Measurements from ENCODE around the gene TMEM161A. TPM values are rescaled to one million over a fixed set of nuclear protein-coding genes. Genes with fewer than 3 reads are reported as not detected.
"Not testable (repeated sequence)": the region's sequence is repeated elsewhere in the genome, so short reads cannot be mapped to it uniquely, and the experiment has no call there.

The TMEM161A gene
- total and polyA plus RNA-seq, 8 donors, result 6.4 to 59.5 (median 14.5) TPM

DNA sequence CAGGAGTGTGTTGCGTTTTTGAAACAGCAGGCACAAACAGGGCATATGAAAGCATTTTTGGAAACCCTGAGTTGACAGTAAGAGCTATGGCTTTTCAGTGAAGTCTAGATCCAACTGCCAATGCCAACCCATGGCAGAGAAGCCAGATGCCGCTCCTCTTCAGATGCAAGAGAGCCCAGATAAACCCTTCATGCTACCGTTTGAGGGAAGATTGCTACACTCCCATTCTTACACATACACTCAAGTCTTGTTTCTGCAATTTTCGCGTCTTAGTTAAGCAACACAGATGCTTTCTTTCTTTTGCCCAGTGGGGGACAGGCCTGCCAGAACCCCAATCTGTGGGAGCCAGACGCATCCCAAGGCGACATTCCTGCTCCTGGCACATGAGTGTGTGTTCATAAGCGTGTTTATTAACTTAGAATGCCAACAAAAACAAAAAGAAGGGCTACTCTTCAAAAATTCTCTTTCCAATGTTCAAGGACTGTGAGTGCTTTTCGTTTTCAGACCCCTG lies 43.3 kb upstream of the TMEM161A start:
- WGBS, 5 donors, result 89 to 97% (median 93%) methylated on average over 9 of the region's 9 CpGs
- DNase-seq, result no peak
- H3K36me3 ChIP-seq, result peaks cover 10 to 93% (median 85%) of the 10 kb centered on the region in 4 donors

GRCh38 chr19:19179548-19180441 lies 41.5 kb upstream of the TMEM161A start:
- WGBS, 5 donors, result 85 to 94% (median 88%) methylated on average over 15 to 17 of the region's 17 CpGs
- intact Hi-C loops (cut with DNase I; ENCODE audit: low total_unique reads), result no loop called here

More for the DNA sequence above, 43.3 kb upstream of the TMEM161A start:
- no peak overlapping the region for H3K27ac ChIP-seq
- TF ChIP-seq, protein P1, sequence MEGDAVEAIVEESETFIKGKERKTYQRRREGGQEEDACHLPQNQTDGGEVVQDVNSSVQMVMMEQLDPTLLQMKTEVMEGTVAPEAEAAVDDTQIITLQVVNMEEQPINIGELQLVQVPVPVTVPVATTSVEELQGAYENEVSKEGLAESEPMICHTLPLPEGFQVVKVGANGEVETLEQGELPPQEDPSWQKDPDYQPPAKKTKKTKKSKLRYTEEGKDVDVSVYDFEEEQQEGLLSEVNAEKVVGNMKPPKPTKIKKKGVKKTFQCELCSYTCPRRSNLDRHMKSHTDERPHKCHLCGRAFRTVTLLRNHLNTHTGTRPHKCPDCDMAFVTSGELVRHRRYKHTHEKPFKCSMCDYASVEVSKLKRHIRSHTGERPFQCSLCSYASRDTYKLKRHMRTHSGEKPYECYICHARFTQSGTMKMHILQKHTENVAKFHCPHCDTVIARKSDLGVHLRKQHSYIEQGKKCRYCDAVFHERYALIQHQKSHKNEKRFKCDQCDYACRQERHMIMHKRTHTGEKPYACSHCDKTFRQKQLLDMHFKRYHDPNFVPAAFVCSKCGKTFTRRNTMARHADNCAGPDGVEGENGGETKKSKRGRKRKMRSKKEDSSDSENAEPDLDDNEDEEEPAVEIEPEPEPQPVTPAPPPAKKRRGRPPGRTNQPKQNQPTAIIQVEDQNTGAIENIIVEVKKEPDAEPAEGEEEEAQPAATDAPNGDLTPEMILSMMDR (IDR thresholded peaks at IDR 0.05), result no peak
- TF ChIP-seq POLR2A (IDR thresholded peaks at IDR 0.05), result no peak
- no peak for TF ChIP-seq EP300 (IDR thresholded peaks at IDR 0.05)
- TF ChIP-seq POLR2AphosphoS5 (IDR thresholded peaks at IDR 0.05), result no peak
- peaks cover 0 to 6% (median 0%) of the 10 kb centered on the region in 4 donors for H3K9me3 ChIP-seq
- intact Hi-C loops (cut with DNase I; ENCODE audit: low total_unique reads), result no loop called here
- no peak overlapping the region for H3K4me3 ChIP-seq
- no peaks in the 10 kb centered on the region for H3K27me3 ChIP-seq
- H3K4me1 ChIP-seq, result peaks cover 0 to 3% (median under 1%) of the 10 kb centered on the region in 4 donors

DNA sequence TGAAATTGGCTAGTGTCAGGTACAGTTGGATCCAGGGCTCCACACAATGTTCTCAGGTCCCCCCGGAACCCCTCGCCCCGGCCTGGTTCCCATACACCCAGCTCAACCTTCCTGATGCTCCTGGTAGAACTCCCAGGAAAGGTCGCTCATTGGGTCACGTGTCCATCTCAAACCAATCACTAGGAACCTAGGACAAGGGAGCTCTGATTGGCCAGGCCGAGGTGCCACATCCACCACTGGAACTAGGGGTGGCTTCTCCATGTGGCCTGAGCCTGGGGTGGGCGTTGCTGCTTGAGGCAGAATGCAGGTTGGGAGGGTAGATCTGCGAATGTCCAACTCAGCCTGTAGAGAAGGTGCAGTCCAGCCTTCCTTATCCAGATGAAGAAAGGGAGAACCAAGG lies 38.7 kb upstream of the TMEM161A start:
- Histone ChIP-seq H3K9me3 (peaks cover 0 to 6% (median 0%) of the 10 kb centered on the region in 4 donors), H3K27ac (no peak overlapping the region), H3K27me3 (no peaks in the 10 kb centered on the region), H3K4me3 (no peak overlapping the region), H3K4me1 (peaks cover 0 to 7% (median 2%) of the 10 kb centered on the region in 4 donors), H3K36me3 (peaks cover 2 to 63% (median 60%) of the 10 kb centered on the region in 4 donors)
- intact Hi-C loops (cut with DNase I; ENCODE audit: low total_unique reads), result no loop called here
- TF ChIP-seq EP300 (IDR thresholded peaks at IDR 0.05), result no peak
- no peak for TF ChIP-seq POLR2AphosphoS5 (IDR thresholded peaks at IDR 0.05)
- TF ChIP-seq, protein P1 (IDR thresholded peaks at IDR 0.05), result no peak
- TF ChIP-seq POLR2A (IDR thresholded peaks at IDR 0.05), result no peak
- no peak for DNase-seq
- WGBS, 5 donors, result 86 to 93% (median 90%) methylated on average over 8 of the region's 8 CpGs

More at GRCh38 chr19:19179548-19180441, 41.5 kb upstream of the TMEM161A start:
- no peak for DNase-seq
- Histone ChIP-seq H3K36me3 (peaks cover 10 to 85% (median 79%) of the 10 kb centered on the region in 4 donors), H3K27ac (no peak overlapping the region), H3K4me3 (no peak overlapping the region), H3K9me3 (peaks cover 0 to 6% (median 0%) of the 10 kb centered on the region in 4 donors), H3K4me1 (no peaks in the 10 kb centered on the region), H3K27me3 (no peaks in the 10 kb centered on the region)
- TF ChIP-seq, protein P1 (IDR thresholded peaks at IDR 0.05), result no peak
- TF ChIP-seq POLR2A (IDR thresholded peaks at IDR 0.05) (no peak), EP300 (IDR thresholded peaks at IDR 0.05) (no peak)

- H3K27ac ChIP-seq; H3K4me3 ChIP-seq; DNase-seq; H3K9me3 ChIP-seq; intact Hi-C loops (cut with DNase I; ENCODE audit: low total_unique reads); H3K27me3 ChIP-seq: not testable (repeated sequence)
- peaks cover 8 to 21% (median 14%) of the 10 kb centered on the region in 4 donors for H3K4me1 ChIP-seq
- peaks cover 0 to 26% (median 25%) of the 10 kb centered on the region in 4 donors for H3K36me3 ChIP-seq
- 82 to 94% (median 82%) methylated on average over 5 of the region's 5 CpGs for WGBS, 5 donors
Measured at GRCh38 chr19:19173243-19173642, 35.0 kb upstream of the TMEM161A start.
